Measurements from ENCODE around the gene IL1RL1. TPM values are rescaled to one million over a fixed set of nuclear protein-coding genes. Genes with fewer than 3 reads are reported as not detected.

IL1RL1 gene
- total RNA-seq, 4 donors from 2014 or later = 4.3 to 20.2 (median 8.1) TPM

- Histone ChIP-seq H3K27ac (replicated peaks in 1 of 4) (no peak overlapping the region), H3K4me1 (no peaks in the 10 kb centered on the region), H3K27me3 (no peaks in the 10 kb centered on the region), H3K4me3 (no peak overlapping the region), H3K9me3 (peaks cover 0 to 17% (median 12%) of the 10 kb centered on the region in 4 donors), H3K36me3 (peaks cover 0 to 38% (median 0%) of the 10 kb centered on the region in 4 donors)
- intact Hi-C loops (cut with DNase I) = no loop called here
- WGBS = 78% methylated on average over 6 of the region's 6 CpGs
- DNase-seq (ENCODE audit: extremely low spot score) = no peak
- TF ChIP-seq CTCF (IDR thresholded peaks at IDR 0.05) (no peak), EP300 (IDR thresholded peaks at IDR 0.05) (no peak)
Observed at GRCh38 chr2:102367331-102367971, 56.1 kb downstream of the IL1RL1 start.

- TF ChIP-seq CTCF (IDR thresholded peaks at IDR 0.05) (no peak), POLR2AphosphoS5 (IDR thresholded peaks at IDR 0.05) (no peak), EP300 (IDR thresholded peaks at IDR 0.05) (no peak), POLR2A (IDR thresholded peaks at IDR 0.05; ENCODE audit: low read depth) (no peak)
- H3K4me3 ChIP-seq = no peak overlapping the region
- H3K27ac ChIP-seq (replicated peaks in 1 of 4) = no peak overlapping the region
- no peaks in the 10 kb centered on the region for H3K4me1 ChIP-seq
- H3K9me3 ChIP-seq = peaks cover 0 to 17% (median 12%) of the 10 kb centered on the region in 4 donors
- no peak for DNase-seq (ENCODE audit: extremely low spot score)
- intact Hi-C loops (cut with DNase I) = no loop called here
- WGBS = 73% methylated on average over 5 of the region's 5 CpGs
- H3K27me3 ChIP-seq = no peaks in the 10 kb centered on the region
- peaks cover 0 to 41% (median 0%) of the 10 kb centered on the region in 4 donors for H3K36me3 ChIP-seq
Observed at GRCh38 chr2:102368461-102369109, 57.2 kb downstream of the IL1RL1 start.

- peaks cover 0 to 17% (median 12%) of the 10 kb centered on the region in 4 donors for H3K9me3 ChIP-seq
- no peak overlapping the region for H3K4me3 ChIP-seq
- H3K27me3 ChIP-seq = no peaks in the 10 kb centered on the region
- H3K36me3 ChIP-seq = peaks cover 0 to 29% (median 0%) of the 10 kb centered on the region in 4 donors
- H3K4me1 ChIP-seq = no peaks in the 10 kb centered on the region
- H3K27ac ChIP-seq (replicated peaks in 1 of 4) = no peak overlapping the region
- TF ChIP-seq EP300 (IDR thresholded peaks at IDR 0.05) (no peak), CTCF (IDR thresholded peaks at IDR 0.05) (no peak), POLR2A (IDR thresholded peaks at IDR 0.05; ENCODE audit: low read depth) (no peak), POLR2AphosphoS5 (IDR thresholded peaks at IDR 0.05) (no peak)
- DNase-seq (ENCODE audit: extremely low spot score) = no peak
- 93% methylated on average over 1 of the region's 1 CpG for WGBS
- intact Hi-C loops (cut with DNase I) = no loop called here
Observed at GRCh38 chr2:102369866-102370265, 58.5 kb downstream of the IL1RL1 start.

- Histone ChIP-seq H3K9me3 (no peaks in the 10 kb centered on the region), H3K36me3 (peaks cover 0 to 8% (median 0%) of the 10 kb centered on the region in 4 donors)
- 74% methylated on average over 1 of the region's 1 CpG for WGBS
Observed at GRCh38 chr2:102376052-102376591, 64.8 kb downstream of the IL1RL1 start.

More at GRCh38 chr2:102376052-102376591, 64.8 kb downstream of the IL1RL1 start:
- no peak for DNase-seq (ENCODE audit: extremely low spot score)
- intact Hi-C loops (cut with DNase I) = no loop called here
- Histone ChIP-seq H3K4me1 (no peaks in the 10 kb centered on the region), H3K4me3 (no peak overlapping the region), H3K27ac (replicated peaks in 1 of 4) (no peak overlapping the region), H3K27me3 (no peaks in the 10 kb centered on the region)
- no peak for TF ChIP-seq CTCF (IDR thresholded peaks at IDR 0.05)
- TF ChIP-seq POLR2AphosphoS5 (IDR thresholded peaks at IDR 0.05) = no peak
- TF ChIP-seq POLR2A (IDR thresholded peaks at IDR 0.05; ENCODE audit: low read depth) = no peak
- no peak for TF ChIP-seq EP300 (IDR thresholded peaks at IDR 0.05)

Data from esophagus muscularis mucosa (tissue), 4 donors.